Measurements from ENCODE around the gene XRCC4.

- TF ChIP-seq EZH2 (IDR thresholded peaks at IDR 0.05): no peak
- TF ChIP-seq CTCF (IDR thresholded peaks at IDR 0.05): no peak
Observed at GRCh38 chr5:83396662-83397061, 319.3 kb downstream of the XRCC4 start.

Measured in neural progenitor cell (in vitro differentiated cells).